NCI-H1048 (cell line): ENCODE results near the gene PSMD10.
A peak's percentile ranks its signal among the peaks of the same experiment; 100 is the strongest.

Experiments used
- DNase-seq: peaks from one replicate; lab custom pipeline; 2025; lab: John Stamatoyannopoulos, UW

The PSMD10 gene, protein sequence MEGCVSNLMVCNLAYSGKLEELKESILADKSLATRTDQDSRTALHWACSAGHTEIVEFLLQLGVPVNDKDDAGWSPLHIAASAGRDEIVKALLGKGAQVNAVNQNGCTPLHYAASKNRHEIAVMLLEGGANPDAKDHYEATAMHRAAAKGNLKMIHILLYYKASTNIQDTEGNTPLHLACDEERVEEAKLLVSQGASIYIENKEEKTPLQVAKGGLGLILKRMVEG

DNA sequence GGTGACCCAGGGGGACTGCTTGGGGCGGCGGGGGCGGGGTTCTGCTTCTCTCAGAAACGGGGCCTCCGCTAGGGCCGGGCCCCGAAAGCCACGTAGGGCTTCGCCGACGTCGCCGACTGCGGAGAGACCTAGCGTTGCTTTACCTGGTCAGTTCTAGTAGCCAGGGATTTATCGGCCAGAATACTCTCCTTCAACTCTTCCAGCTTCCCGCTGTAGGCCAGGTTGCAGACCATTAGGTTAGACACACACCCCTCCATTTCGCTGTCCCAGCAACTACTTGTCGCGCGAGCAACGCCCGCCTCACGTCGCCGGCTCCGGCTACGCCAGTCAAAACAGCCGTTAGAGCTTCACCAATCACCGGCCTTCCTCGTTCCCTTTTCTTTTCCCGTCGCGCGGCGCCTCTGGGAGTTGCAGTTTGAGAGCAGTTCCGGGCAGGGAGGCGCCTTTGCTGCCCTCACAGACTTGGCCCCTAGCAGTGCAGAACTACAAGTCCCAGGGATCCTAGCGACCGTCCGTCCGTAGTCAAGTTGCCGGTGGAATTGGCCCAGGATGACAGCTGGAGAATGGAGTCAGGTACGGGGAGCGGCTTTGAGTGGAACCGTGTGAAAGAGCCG is at the start of gene PSMD10, which contains the start of gene ATG4A:
TSS of gene PSMD10 (minus strand) at position 279 of the 614 bp plus-strand sequence. CDS start at position 257, 22 bp downstream.
TSS of gene ATG4A (plus strand) at position 515 of the 614 bp plus-strand sequence. CDS start at position 564, 49 bp downstream.
- peak; percentile 83 for DNase-seq

DNA sequence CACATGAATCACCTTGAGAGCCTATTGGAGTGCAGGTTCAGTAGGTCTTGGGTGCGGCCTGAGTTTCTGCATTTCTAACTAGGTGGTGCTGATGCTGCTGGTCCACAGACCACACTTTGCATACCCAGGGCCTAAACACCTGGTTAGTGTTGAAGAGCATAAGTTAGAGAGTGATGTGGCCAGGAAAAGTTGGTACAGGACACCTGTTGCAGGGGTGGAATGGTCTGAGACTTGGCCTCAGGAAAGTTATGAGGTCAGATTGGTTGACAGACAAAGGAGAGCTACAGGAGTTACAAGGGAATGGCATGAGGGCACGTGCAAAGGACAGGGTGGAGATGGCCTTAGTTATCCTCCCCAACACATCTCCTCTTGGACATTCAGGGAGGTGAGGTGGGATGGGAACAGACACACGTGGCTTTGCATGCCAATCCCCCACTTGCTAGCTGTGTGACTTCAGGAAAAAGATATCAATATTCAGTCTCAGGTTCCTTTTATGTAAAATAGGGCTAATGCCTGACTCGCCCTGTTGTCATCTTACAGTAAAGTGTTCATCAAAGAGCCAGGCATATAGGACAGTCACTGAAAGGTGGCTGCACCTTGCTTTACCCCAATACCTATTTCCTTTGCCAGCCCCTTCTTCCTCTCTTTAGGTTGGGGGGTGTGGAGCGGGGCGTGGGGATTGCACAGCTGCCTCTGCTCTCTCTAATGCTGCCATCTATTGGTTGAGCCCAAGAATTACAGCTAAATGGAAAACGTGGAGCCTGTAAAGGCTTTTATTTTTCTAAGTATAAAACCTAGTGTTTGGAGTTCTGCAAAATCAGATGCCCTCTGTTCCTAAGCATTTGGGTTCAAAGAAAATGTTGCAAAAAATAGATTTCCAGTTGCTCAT is 47.7 kb upstream of the PSMD10 start:
- no peak for DNase-seq

DNA sequence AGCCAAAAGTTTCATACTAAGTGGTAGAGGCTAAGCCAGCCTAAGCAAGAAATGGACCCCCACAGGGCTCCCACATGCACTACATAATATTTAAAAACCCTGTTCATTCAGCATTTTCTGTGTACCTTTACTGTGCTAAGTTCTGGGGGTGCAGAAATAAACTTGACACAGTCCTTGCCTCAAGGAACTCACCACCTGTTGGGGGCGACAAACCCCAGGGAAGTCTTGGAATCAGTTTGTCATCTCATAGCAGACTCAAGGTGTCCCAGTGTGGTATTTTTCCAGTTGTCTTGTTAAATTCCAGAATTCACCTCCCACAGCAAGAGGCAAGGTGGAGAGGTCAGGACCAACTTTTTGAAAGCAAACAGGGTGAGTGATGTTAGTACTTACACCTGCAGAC is 43.4 kb upstream of the PSMD10 start:
- DNase-seq = no peak

DNA sequence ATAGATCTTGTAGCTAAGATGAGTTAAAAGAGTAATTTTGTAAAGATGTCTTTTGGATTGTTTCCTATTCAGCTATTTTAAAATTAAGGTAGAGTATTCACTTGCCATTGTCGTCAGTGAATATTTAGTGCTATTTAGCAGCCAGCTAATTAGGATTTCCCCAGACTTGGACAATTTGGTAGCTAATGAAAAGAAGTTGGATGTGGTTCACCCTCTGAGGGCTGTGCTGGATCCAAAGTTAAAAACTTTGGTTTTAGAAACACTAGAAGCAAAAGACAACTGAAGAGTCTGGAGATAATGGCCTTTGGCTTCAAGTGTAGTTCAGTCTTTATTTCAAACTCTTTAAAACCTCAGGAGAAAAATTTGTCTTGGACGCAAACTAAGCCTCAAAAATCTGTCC is 41.5 kb upstream of the PSMD10 start:
- no peak for DNase-seq

DNA sequence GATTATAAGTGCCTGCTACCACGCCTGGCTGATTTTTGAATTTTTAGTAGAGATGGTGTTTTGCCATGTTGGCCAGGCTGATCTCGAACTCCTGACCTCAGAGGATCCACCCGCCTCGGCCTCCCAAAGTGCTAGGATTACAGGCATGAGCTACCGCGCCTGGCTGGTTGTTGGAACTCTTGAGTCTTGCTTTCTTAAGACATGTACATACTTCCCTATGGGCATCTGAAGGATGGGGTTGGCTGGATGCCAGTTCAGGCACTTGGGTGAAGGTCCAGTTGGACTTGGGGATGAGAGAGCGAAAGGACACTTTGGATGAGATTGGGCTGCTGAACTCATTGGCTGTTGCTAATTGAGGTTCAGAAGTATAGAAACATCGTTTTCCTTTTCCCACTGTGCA is 40.7 kb upstream of the PSMD10 start:
- no peak for DNase-seq

DNA sequence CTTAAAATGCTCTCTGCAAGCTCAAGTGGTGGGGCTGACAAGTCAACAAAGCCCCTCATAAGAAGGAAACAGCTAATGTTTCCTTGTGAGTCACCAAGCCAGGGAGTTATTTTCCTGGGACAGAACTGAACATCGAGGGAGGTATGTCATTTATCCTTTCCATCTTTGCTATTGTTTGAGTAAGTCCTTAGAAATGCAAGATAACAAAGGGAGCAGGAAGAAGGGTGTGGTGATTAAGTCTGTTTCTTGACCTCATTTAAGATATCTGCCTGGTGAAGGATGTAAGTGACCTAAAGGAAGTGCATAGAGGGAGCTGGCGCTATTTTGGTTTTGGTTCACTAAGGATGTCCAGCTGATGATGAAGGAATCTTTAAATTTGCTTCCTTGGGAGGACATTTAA is 40.1 kb upstream of the PSMD10 start:
- DNase-seq = no peak

DNA sequence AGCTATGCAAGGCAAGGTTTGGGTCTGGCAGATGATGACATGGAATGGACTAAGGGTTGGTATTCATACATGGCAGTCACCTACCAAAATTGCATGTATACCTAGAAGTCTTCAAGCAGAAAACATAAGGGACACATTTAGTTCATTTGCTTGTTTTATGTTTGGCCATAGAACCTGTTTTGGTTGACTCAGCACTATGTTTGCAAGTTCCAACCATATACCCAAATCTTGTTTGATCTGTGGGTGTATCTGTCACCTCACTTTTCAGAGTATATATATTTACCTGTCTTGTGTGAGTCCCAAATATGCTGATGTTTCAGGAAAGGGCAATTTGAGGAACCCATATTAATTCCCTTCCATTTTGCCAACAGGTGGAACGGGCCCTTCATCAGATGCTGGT is 39.5 kb upstream of the PSMD10 start:
- DNase-seq = no peak

DNA sequence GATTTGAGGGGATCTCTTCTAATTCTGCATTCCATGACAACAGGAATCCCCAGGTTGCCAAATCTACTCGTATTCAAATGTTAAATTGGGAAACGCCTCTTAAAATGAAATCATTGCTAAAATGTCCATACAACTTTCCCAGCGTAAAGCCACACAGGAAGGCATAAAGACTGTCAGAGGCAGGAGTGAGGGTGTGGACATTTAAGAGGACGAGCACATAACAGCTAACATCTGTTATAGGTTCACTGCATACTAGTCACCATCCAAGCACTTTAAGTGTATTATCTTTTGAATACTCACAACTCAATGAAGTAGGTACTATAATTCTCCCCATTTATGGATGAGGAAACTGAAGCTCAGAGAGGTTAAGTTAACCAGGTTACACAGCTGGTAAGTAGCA is 35.8 kb upstream of the PSMD10 start:
- DNase-seq = no peak

DNA sequence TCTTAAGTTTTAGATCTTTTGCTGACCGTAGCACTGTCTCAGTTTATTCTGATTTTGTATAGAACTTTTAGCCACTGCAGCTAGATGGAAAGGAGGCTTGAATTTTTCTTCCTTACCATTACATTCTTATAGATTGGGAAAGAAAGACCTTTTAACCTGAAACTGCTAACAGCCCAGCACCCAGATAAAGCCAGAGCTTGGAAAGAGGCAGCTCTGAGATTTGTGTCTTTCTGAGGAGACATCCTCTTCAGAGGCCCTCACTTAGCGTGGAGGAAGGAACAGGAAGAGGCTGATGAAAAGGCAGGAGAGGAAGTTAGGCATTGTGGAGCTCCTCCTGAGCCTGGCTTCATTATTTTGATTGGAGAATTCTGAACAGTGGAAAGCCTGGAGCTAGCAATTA is 35.3 kb upstream of the PSMD10 start:
- no peak for DNase-seq

DNA sequence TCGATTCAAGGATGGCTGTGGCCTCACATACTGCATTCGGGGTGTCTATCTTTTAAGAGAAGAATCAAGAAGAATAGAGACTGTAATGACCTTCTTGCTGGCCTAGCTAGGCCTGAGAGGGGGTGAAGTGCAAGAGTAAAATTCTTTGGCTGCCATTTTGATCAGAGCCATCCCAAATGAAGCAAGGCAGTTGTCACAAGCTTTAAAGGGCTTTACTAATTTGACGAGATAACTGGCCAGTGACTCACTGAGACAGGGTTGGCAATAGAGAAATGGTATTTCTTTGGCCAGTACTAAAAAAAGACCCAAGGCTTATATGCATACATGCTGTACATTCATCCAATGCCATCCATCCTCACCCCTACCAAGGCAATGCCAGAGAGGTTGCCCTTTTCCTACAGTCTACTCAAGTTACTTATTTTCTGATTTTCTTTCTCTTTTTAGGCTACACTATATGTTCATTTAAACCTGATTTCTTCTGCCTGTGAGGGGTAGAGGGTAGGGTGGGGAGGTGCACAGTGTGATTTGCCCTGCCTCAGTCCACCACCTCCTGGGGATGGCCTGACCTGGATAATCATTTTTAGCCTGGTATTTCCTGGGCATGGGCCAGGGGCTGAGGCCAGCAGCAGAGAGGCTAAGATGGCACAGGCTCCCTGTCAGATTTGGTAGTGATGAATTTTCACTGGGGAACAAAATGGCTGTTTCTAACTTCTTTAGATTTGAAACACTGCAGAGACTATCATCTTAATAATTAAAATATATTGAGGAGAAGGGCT is 32.4 kb upstream of the PSMD10 start:
- DNase-seq = no peak

DNA sequence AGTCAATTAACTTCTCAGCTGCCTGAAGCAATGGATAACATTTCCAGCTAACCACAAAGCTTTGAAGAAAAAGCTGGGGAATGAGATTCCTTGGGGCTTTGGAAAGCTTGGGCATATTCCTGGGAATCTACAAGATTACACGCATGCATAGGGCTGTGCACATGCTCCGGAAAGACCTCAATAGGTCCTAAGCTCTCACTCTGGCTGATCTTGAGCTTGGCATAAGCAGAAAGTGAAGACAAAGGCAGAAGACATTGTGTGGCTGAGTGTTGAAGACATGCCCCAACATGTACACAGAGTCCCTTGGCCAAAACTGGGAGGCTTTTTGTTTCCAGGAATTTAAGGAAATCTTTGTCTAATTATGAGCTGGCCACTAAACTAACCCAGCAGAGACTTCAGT is 31.4 kb upstream of the PSMD10 start:
- DNase-seq = no peak

DNA sequence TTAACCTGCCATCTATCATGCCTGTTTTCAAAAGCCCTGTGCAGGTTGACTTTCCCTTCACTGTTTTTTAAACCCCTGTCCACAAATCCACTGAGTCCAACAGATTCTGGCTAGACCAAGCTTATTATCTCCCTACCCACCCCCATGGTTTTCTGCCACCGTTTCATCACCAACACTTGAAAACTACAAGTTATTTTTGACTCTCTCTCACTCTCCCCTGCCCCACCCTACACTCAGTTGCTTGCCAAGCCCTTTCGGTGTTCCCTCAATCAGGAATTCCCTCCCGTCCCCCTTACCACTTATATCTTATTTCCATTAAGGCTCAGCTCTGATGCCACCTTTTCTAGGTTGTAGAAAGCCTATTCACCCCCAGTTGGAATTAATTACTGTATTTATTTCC is 29.9 kb upstream of the PSMD10 start:
- no peak for DNase-seq

DNA sequence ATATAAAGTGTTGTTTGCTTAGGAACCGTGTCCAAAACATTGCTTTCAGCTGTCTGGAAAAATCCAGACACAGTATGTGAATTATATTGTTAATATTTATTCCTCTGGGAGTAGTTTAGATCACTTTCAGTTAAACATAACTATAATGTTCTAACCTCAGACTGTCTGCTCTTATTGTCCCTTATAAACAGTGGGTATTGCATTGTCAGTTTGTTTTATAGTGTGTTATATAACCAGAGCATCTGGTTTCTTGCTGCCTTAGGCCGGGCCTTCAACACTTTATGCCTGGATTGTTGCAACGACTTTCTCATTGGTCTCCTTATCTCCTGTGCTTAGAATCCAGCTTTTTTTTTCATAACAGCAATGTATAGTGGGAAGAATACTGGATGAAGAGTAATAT is 26.6 kb upstream of the PSMD10 start:
- no peak for DNase-seq

DNA sequence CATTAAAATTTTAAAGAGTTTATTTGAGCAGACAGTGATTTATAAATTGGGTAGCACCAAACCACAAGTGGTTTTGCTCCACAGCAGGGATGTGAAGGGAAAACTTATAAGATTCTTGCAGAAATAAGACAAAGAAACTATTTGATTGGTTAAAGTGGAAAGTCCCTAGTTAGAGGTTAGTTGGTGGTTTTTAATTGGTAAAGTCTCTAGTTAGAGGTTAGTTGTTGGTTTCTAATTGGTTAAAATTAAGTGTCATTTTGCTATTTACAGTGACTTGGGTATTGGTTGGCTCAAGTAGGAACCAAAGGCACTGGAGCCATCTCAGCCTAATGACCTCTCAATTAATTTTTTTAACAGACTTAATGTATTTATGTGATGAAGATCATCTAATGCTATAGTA is 23.2 kb upstream of the PSMD10 start:
- no peak for DNase-seq

DNA sequence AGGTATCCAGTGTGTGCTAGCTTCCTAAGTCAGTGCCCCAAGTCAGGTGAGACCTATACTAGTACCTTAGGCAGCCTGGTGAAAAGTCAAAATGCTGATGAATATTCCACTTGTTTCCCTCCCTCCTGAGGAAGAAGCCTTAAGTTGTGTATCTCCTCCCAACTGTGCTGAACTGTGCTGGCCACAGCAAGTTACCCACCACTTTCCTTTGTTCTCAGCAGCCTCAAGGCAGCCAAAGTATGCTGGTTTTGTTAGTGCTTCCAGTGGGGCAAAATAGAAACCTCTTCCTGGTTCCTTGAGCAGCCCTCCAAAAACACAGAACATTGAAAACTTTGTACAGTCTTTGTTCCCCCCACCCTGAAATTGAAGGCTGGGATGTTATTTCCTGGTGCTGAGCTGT is 14.1 kb upstream of the PSMD10 start:
- no peak for DNase-seq

DNA sequence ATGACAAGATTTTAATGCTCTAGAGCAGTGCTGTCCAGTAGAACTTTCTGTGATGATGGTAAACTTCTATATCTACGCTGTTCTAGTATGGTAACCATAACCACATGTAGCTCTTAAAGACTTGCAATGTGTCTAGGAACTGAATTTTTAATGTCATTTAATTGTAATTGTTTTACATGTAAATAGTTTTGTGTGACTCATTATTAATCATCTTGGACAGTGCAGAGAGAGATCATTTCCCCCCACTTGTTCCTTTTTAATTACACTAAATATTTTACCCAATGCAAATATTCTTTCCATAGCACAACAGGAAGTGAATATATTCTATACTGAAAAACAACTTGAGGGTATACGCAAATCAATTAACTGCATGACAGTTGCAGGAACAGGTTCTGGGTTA is 6.0 kb upstream of the PSMD10 start:
- DNase-seq = no peak

DNA sequence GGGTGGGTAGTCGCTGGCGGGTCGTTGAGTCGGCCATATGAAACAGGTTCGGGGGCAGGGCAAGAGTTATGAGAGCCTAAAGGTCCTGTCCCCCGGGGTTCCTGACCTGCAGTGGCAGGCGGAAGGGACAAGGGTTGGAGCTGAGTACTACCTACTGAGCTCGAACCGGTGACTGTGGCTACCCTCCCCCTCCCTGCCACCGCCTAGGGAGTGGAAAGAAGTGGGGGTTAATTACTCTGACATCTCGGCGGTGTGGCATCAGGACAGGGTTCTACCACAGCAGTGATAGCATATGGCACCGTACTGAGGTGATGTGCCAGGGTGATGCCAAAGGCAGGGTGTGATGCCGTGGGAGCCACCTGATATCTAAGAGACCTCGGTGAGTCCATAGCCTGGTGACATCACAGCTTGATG is 543 bp upstream of the PSMD10 start:
- no peak for DNase-seq

DNA sequence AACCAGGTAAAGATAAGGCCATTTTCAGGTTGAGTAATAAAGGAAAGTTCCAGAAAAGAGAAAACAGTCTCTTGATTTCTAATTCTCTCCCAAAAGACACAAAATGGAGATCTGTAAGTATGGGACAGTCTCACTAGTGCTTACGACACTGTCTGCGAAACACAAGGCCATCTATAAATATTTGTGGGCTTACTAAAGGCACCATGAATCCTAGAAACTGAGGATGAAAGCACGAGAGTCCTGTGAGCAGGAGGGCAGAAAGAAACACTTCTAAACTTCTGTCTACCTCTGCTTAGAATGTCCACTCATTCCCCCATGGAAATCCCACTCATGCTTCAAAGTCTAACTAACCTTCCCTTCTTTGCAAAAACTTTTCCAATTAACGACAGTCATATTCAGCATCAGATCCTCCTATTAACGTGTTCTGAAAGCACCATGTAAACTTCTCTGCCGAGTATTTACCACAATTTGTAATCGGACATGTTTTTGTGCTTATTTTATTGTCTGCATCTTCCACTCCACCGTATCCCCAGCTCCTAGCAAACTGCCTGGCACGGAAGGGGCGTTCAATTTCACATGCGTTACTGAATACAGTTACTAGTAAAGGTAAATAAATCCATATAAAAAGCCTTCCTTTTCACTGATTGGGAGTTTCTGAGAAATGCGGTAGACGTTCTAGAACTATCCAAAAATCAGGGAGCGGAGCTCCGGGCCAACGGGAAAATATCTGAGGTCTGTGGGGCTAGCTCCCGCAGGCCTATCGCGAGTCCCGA is 665 bp downstream of the PSMD10 start:
- no peak for DNase-seq

DNA sequence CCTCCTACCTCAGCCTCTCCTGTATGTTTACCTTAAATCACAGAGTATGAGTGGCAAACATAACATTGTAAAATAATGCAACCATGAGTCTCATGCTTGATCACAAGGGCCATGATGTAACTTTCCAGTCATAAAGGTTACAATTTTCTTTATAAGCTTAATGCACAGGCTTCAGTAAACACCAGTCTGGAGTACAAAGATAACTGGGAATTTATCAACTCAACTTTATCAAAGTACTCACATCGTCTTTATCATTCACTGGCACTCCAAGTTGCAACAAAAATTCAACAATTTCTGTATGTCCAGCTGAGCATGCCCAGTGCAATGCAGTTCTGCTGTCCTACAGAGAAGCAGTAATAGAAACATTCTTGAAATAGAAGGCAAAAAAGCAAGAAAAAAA is 2.8 kb downstream of the PSMD10 start:
- no peak for DNase-seq

DNA sequence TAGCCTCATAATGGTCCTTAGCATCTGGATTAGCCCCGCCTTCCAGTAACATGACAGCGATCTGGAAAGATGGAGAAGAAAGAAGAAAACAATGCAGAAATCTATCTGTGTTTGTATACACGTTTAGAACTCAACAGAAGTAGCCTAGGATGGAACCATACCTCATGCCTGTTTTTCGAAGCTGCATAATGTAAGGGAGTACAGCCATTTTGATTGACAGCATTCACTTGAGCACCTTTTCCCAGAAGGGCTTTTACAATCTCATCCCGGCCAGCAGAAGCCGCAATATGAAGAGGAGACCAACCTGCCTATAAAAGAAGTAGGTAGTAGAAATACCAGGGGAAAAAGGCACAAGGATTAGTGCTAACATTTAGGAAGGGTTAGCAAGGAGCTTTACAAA is 3.5 kb downstream of the PSMD10 start:
- DNase-seq = no peak

DNA sequence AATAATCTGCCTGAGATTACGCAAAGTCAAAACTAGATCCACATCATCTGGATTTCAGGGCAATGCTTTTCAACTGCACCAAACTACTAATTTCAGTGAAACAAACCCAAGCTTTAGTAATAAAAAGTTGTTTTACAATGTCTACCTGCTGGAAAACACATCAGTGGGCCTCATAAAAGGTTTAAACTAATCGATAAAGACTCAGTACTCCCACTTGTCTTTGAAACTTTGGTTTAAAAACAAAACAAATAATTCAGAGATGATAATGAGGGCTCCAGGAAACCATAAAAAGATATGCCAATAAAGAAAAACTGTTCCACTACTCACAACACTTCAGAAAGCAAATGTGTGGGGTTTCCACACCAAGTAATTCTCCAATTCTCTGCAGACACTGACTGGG is 10.2 kb downstream of the PSMD10 start:
- DNase-seq = no peak

DNA sequence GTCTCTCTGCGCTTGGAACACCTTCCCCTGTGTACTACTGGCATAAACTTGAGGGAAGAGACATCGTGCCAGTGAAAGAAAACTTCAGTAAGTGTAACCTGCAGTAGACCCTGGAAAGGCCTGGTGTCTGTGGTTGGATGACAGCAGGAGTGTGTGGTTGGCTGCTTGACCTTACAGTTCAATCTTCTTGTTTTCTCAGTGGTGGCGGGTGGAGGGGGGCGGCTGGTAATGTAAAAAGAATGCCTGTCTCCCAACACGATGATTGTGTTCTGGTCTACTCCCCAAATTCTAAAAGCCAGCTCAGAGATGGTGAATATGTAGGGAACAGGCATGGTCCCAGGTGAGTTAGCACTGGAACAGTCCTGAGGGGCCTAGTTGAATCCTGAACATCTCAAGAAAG is 18.6 kb downstream of the PSMD10 start:
- no peak for DNase-seq
